HG03520 (cell line): ENCODE measurements around the gene H3-3A.

Experiments used
- ATAC-seq: cut with Tn5 transposase; IDR thresholded peaks from one replicate; pipeline ENCODE4 v1.9.1; 2021; ENCODE audit warnings: mild to moderate bottlenecking, moderate library complexity; ENCODE audit not compliant: unreplicated experiment

The H3-3A gene

GRCh38 chr1:226110249-226111097, 48.0 kb downstream of the H3-3A start:
- peak; percentile 69 for ATAC-seq

GRCh38 chr1:226111098-226111882, 48.8 kb downstream of the H3-3A start:
- no peak for ATAC-seq

- ATAC-seq: no peak
Observed at GRCh38 chr1:226111883-226112261, 49.4 kb downstream of the H3-3A start.

GRCh38 chr1:226112626-226113025, 50.1 kb downstream of the H3-3A start:
- ATAC-seq: no peak

GRCh38 chr1:226116673-226117072, 54.2 kb downstream of the H3-3A start:
- no peak for ATAC-seq

- no peak for ATAC-seq
Observed at GRCh38 chr1:226117330-226117729, 54.8 kb downstream of the H3-3A start.

- no peak for ATAC-seq
Observed at GRCh38 chr1:226118357-226118756, 55.8 kb downstream of the H3-3A start.

- no peak for ATAC-seq
Observed at GRCh38 chr1:226119169-226119568, 56.7 kb downstream of the H3-3A start.

GRCh38 chr1:226120398-226120797, 57.9 kb downstream of the H3-3A start:
- no peak for ATAC-seq

- ATAC-seq: no peak
Observed at GRCh38 chr1:226121049-226121586, 58.6 kb downstream of the H3-3A start.
